SKM-1 treated with dmso at 0.1 percent for 144 hours (cell line): Measurements from ENCODE around the gene ABCC6.
"Not testable (repeated sequence)": the region's sequence is repeated elsewhere in the genome, so short reads cannot be mapped to it uniquely, and the experiment has no call there.

Experiments used
- DNase-seq: peaks from one replicate; lab custom pipeline; 2025; ENCODE audit not compliant: unreplicated experiment; lab: John Stamatoyannopoulos, UW

ABCC6 gene

DNA sequence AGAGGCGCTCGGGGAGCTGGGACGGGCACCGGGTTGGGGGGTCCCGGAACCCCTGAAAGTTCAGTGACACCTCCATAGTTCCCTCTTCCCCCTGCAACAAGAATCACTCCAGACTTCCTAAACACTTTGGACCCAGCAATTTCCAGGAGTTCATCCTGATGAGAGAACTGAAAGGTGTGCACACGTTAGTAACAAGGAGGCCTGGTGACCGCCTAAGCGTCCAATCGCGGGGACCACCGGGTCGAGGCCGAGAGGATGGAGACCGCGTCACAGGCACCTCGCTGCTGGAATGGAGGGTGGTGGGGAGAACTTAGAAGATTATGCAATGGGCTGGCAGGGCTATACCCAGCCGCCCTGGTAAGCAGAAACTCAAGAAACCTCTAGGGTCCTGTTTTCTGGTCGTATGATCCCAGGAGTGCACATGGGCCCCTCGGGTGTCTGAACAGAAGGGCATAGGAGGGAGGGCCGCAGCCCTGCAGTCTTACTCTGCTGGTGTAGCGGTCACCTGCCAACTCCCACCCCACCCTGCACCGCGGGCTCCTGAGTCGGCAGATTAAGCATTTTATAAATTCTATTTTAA, 458 bp upstream of the ABCC6 start:
- not testable (repeated sequence) for DNase-seq

DNA sequence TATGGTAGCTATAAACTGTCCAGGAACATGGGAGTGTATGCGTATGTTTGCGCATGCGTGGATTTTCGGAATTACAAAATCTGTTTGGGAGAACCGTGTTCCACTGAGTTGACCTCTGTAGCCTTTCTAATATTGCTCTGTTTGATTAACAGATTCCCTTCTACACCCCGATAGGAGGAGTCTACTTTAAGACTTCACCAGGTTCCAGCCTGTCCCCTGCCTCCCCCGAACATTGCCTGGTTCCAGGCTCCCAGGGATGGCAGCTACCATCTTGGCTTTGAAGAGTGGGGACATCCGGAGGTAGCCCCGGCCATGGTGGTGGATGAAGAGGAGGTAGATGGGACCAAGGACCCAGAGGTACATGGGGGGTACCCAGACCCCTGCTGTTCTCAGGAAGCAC, 1.9 kb downstream of the ABCC6 start:
- DNase-seq, result not testable (repeated sequence)

DNA sequence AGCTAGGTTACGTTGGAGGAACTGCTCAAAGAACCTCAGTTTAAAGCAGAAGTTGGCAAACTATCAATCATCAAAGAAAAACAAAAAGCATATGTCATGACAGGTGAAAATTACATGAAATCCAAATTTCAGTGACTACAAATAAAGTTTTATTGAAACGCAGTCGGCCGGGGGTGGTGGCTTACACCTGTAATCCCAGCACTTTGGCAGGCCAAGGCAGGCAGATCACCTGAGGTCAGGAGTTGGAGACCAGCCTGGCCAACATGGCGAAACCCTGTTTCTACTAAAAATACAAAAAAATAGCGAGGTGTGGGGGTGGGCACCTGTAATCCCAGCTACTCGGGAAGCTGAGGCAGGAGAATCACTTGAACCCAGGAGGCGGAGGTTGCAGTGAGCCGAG, 2.8 kb downstream of the ABCC6 start:
- DNase-seq, result not testable (repeated sequence)

DNA sequence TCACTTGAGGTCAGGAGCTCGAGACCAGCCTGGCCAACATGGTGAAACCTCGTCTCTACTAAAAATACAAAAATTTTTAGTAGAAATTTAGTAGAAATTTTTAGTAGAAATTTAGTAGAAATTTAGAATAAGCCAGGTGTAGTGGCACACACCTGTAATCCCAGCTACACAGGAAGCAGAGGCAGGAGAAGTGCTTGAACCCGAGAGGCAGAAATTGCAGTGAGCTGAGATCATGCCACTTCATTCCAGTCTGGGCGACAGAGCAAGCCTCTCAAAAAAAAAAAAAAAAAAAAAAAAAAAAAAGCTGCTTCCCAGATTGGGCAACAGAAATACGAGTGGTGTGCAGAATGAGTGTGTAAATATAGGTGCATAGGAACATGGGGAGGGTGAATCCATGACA, 4.5 kb downstream of the ABCC6 start:
- not testable (repeated sequence) for DNase-seq

DNA sequence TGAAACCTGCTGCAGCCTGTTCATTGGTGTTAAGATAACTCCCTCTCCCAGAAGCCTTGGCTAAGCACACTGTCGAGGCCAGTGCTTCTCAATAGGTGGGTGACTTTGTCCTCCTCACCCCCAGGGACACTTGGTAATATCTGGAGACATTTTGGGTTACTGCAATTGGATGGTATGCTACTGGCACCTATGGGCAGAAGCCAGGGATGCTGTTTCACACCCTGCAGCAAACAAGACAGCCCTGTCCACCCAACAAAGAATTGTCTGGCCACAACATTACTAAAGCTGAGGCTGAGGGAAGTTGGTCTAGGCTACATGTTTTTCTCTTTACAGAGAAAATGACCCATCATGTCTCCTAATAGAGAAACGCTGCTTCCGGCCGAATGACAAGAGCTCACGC, 4.9 kb downstream of the ABCC6 start:
- DNase-seq, result not testable (repeated sequence)

GRCh38 chr16:16213863-16214293, 9.4 kb downstream of the ABCC6 start:
- not testable (repeated sequence) for DNase-seq

DNA sequence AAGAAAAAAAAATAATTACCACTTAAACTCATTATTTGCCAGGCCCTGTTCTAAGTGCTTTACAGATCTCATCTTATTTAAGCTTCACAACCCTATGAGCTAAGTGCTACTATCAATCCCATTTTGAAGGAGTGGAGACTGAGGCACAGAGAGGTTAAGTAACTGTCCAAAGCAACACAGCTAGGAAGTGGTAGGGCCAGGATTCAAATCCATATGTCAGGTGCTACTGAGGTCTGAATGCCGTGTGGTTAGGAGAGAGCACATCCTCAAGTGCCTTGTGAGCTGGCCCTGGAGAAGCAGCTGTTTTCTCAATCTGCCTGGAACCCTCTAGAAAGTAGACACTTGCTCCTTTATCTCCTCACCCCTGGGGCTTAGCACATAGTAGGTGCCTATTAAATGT, 11.9 kb downstream of the ABCC6 start:
- DNase-seq, result not testable (repeated sequence)

GRCh38 chr16:16208461-16208860, 14.8 kb downstream of the ABCC6 start:
- DNase-seq, result not testable (repeated sequence)

- not testable (repeated sequence) for DNase-seq
These were observed 15.4 kb downstream of the ABCC6 start for GRCh38 chr16:16207787-16208334.

GRCh38 chr16:16207097-16207786, 16.1 kb downstream of the ABCC6 start:
- DNase-seq, result not testable (repeated sequence)

DNA sequence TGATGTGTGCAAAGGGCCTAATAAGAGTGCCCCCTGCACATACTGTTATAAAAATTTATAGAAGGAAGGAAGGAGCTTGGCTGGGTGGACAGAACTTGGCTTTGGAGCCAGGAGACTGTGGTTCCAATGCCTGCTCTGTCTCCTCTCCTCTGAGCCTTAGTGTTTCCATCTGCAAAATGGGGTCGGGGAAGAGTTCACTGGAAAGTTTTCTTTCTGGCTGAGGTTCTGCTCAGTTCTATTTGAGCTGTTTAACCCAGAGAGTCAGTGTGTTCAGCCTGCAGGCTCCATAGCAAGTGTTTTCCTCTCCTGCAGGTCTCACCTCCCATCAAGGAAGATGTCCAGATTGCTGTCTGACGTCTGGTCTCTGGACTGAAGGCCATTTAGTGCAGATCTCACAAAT, 17.4 kb downstream of the ABCC6 start:
- DNase-seq, result not testable (repeated sequence)

DNA sequence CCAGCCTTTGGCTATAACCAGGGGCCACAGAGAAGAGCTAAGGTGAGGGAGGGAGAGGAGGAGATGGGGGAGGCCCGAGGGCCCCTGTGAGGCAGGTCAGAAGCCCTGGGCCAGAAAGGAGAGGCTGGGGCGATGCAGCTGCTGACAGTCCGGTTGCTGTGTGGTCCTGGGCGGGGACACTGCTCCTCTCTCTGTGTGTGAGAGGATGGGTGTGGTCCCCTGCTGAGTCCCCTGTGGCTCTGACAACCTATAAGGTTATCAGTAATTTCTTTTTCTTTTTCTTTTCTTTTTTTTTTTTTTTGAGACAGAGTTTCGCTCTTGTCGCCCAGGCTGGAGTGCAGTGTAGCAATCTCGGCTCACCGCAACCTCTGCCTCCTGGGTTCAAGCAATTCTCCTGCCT, 18.7 kb downstream of the ABCC6 start:
- not testable (repeated sequence) for DNase-seq

GRCh38 chr16:16203494-16203893, 19.8 kb downstream of the ABCC6 start:
- not testable (repeated sequence) for DNase-seq

DNA sequence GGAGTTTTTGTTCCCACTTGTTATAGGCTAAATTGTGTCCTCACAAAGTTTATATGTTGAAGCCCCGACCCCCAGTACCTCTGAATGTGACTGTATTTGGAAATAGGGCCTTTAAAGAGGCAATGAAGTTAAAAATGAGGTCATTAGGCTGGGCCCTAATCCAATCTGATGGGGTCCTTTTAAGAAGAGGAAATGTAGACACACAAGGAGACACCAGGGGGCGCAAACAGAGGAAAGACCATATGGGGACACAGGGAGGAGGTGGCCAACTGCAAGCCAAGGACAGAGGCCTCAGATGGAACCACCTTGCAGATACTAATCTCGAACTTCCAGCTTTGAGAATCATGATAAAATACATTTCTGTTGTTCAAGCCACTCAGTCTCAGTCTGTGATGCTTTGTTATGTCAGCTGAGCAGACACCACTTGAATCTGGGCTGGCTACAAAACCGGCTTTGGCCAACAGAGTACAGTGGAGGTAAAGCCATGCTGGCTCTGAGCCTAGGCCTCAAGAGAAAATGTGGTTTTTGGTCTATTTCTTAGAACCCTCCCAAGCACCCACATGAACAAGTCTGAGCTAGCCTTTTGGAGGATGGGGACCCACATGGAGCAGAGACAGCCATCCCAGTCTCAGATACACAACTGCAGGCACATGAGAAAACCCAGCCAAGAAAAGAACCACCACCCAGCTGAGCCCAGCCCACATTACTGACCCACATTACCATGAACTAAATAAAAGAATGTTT, 20.7 kb downstream of the ABCC6 start:
- peak; percentile 21 for DNase-seq

DNA sequence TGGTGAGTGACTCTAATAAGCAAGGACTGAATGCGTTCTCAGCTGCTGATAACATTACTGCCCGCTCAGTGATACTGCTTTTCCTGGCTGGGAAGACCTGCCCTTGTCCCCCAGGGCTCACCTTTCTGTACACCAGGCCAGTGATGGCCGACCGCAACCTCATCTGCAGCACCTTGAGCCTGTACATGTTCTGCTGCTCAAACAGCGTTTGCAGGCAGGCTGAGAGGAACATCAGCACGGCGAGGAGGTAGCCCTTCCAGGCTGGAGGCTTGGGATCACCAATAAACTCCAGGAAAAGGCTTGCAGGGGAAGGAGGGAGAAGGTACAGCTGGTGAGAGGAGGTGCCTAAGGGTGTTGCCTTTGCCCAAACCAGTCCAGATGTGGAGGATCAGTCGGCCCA, 21.4 kb downstream of the ABCC6 start:
- not testable (repeated sequence) for DNase-seq

DNA sequence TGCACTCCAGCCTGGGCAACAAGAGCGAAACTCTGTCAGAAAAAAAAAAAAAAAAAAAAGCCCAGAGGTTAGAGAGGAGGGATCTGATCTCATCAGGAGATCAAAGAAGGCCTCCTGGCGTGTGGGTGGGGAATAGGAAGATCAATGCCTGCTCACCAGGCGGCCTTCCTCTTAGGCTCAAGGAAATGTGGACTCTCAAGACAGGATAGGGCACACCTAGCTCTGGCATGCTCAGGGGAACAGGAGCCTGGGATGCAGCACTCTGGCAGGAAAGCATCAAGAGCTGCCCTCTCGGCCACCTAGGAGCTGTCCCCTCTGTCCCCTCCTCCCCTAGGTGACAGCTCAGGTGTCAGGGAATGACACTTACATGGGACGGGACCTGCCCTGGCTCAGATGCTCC, 22.9 kb downstream of the ABCC6 start:
- DNase-seq, result not testable (repeated sequence)

DNA sequence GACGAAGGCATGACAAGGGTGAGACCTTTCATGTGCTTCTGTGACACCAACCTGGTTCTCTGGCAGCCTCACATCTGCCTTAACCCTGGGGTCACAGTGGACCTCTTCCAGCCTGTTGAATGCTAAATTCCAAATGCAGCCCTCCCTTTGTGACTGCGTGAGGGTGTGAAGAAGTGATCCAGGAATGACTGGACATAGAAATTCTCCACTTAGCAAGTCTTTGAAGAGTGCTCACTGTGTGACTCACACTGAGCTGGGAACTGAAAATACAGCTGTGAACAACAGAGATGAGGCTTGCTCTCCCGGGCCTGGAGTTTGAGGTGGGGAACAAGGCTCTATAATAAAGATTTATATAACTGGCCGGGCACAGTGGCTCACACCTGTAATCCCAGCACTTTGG, 23.9 kb downstream of the ABCC6 start:
- DNase-seq, result not testable (repeated sequence)

DNA sequence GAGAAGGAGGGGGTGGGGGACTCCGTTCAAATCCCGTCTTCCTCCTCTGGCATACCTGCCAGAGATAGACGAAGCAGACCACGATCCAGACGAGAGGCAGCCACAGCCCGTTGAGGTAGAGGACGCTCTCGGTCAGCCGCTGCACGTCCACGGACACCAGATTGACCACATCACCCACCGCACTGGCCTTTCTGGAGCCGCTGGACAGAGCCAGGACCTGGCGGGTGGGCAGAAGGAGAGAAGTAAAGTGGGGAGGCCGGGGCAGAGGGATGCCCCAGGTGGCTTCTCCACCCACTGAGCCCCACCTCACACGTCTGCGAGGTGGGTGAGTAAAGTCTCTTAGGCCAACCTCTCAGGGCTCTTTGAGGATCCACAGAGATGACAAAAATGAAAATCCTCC, 25.3 kb downstream of the ABCC6 start:
- no peak for DNase-seq

DNA sequence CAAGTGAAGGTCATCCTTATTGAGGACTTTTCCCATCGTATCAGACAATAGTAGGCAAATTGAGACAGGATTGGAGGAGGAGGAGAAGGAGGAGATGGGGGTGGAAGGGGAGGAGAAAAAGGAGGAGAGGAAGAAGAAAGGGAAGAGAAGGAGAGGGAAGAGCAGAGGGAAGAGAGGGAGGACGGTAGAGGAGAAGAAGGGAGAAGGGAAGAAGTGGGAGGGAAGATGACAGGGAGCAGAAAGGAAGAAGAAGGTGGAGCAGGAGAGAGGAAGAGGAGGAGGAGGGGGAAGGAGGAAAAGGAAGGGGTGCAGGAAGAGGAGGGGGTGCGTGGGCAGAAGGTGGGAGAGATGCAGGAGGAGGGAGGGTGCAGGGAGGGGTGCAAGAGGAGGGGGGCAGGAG, 26.0 kb downstream of the ABCC6 start:
- DNase-seq, result no peak

DNA sequence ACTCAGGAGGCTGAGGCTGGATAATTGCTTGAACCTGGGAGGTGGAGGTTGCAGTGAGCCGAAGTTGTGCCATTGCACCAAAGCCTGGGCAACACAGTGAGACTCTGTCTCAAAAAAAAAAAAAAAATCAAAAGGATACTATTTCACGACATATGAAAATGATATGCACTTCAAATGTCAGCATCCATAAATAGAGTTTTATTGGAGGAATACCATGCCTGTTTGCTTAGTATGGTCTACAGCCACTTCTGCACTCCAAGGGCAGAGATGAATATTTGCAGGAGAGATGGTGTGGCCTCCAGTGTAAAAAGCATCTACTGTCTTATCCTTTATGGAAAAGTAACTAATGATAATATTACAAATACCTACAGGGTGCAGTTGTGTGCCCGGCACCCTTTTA, 27.2 kb downstream of the ABCC6 start:
- no peak for DNase-seq

DNA sequence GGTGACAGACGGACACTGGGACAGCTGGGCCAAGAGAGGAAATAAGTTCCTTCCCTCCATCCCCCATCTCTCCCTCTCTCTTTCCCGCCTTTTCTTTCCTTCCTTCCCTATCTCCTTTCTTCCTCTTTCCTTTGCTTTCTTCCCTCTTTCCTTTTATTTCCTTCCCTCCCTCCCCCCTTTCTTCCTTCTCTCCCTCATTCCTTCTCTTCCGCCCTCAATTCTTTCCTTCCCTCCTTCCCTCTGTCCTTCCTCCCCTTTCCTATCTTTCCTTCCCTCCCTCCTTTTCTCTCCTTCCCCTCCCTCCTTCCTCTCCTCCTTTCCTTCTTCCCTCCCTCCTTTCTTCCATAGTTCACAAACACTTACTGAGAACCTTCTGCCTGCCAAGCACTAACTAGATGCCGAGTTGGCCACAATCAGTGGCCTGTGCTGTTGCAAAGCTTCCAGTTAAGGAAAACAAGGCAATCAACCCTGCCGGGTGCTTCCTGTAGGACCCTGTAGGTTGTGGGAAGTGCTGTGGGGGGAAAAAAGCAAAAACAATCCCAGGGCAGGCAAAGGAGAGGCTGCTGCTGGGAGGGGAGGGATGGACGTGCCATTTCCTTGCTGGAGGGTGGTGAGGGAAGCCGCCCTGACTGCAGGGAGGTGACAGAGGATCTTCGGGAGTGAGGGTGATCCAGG, 31.7 kb downstream of the ABCC6 start:
- no peak for DNase-seq
